Hematopoietic multipotent progenitor cell treated with erythropoietin and hydrocortisone succinate and interleukin-3 and kit ligand, for 8 days (in vitro differentiated cells): ENCODE measurements around the gene C1orf94.

Experiments used
- DNase-seq: peaks from one replicate; pipeline ENCODE4 v3.0.0-alpha.2; 2015

The C1orf94 gene, protein sequence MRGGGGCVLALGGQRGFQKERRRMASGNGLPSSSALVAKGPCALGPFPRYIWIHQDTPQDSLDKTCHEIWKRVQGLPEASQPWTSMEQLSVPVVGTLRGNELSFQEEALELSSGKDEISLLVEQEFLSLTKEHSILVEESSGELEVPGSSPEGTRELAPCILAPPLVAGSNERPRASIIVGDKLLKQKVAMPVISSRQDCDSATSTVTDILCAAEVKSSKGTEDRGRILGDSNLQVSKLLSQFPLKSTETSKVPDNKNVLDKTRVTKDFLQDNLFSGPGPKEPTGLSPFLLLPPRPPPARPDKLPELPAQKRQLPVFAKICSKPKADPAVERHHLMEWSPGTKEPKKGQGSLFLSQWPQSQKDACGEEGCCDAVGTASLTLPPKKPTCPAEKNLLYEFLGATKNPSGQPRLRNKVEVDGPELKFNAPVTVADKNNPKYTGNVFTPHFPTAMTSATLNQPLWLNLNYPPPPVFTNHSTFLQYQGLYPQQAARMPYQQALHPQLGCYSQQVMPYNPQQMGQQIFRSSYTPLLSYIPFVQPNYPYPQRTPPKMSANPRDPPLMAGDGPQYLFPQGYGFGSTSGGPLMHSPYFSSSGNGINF

DNA sequence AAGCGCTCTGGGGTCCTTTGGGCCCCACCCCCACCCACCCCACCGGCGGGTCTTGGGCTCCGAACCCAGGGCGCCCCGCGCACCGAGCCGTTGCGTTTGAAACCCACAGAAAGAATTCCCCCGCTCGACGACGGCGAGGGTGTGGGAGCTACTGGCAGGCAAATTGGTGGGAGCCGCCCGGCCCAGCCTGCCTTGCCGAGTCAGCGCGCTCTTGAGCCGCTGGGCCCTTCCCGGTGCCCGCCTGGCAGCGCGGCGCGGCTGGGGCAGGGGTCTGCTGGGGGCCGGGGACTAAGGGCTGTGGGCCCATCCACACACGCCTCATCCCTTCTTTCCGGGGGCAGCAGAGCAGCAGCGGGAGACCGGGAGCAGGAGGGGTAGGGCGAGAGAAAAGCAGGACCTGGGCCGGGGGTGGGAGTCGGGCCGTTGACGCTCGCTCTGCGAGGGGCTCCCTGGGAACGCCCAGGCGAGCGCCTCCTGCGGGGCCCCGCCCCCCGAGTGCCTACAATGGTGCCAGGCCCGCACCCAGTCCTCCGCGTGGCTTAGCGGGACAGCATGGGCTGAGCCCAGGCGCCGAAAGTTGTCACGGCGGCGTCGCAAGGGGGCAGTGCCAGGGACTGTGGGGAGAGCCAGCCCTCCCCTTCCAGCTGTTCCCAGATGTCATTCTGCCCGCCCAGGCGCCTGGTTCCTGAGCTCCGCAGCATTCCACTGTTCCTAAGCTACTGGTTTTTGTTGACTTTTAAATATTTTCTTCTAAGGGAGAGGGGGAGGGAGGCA lies at the start of gene C1orf94:
TSS of gene C1orf94 (plus strand) at position 78 of the 774 bp plus-strand sequence. CDS start 883 bp downstream, outside the sequence.
- no peak for DNase-seq

GRCh38 chr1:34127006-34128000 lies 49.4 kb upstream of the C1orf94 start:
- DNase-seq = no peak

DNA sequence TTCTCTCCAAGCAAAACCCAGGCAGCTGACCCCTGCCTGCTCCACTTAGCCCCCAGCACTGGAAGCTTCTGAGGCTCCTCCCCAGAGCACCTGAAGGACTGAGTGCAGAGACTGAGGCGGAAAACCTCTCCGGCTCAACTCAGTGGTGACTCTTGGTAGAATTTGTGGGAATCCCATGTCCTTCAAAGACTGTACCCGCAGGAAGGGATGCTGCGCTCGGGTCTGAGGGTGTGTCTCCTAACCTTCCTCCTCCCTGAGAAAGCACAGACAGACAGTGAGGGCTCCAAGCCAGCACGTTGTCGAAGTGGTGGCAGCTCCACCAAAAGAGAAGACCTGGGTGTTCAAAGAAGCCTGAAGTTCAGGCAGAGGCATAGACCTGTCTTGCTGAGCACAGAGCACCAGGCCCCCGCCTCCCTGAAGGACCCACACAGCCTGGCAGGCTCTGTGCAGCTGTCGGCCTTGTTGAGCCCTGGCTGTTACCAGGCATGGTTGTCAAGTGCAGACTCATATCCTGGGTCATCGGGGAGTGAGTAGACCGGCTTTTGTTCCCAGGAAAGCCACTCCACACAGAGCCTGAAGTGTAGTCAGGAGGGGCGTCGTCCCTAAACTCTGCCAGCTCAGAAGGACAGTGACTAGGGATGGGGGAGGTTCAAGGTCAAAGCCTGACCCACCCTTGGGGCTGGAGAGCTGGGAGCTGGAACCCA lies 48.4 kb upstream of the C1orf94 start:
- no peak for DNase-seq

DNA sequence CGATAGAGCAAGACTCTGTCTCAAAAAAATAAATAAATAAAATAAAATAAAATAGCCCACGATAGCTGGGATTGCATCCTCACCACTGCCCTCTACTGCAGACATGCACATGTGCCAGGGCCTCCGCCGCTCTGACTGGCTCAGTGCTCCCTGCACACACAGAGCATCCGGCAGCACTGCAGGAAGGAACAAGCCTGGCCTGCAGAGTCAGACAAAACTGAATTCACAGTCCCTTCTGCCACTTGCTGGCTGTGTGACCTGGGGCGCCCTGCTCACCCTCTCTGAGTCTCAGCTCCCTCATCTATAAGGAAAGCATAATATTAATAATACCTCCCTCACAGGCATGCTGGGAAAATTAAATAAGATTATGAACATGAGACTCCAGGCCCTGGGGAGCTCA lies 47.1 kb upstream of the C1orf94 start:
- no peak for DNase-seq

DNA sequence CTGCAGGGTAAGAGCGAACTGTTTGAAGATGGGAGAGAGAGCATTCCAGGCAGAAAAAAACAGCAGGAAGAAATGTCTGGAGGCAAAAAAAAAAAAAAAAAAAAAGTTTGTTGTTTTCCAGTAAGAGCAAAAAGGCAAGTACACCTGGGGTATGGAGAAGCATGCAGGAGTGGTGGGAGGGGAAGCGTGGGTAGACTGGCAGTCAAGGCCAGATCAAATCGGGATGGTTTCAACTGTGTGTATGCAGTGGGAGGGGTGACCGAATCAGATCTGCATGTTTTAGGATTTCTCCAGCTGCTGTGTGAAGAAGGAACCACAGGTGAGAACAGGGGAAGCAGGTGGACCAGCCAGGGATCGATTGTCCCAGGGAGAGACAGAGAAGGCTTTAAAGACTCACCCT lies 46.4 kb upstream of the C1orf94 start:
- no peak for DNase-seq

- no peak for DNase-seq
These were observed 45.1 kb upstream of the C1orf94 start for GRCh38 chr1:34131396-34132160.

DNA sequence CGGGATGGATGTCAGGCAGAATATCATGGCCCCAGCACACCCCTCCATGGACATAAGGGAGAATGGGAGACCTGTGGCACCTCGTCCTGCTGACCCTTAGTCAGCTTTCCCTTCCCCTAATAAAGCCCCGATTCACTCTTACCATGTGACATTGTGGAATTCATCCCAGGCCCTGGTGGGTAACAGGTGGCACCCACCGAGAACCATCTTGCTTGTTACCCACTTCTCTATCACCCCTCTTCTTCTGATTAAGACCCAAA lies 44.6 kb upstream of the C1orf94 start:
- no peak for DNase-seq

DNA sequence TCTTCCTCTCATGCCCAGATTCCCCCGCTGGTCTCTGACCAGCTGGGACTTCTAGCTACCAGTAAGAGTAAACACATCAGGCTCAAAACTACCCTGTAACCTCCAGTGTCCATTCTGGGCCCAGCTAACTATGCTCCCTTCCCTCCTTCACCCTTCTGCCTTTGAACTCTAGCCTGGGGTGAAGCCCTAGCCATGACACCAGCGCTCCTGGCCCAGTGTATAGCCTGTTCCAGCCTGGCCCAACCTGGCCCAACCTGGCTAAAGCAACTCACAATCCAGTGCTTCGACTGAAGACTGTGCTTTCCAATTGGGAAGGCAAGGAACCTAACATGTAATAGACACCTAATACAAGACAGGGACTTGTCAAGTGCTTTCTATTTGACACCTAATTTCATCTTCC lies 39.3 kb upstream of the C1orf94 start:
- no peak for DNase-seq

- DNase-seq = no peak
These were observed 36.6 kb upstream of the C1orf94 start for GRCh38 chr1:34140011-34140676.

GRCh38 chr1:34143975-34144374 lies 32.7 kb upstream of the C1orf94 start:
- no peak for DNase-seq

- DNase-seq = no peak
These were observed 31.9 kb upstream of the C1orf94 start for GRCh38 chr1:34144766-34145165.

- DNase-seq = no peak
These were observed 29.4 kb upstream of the C1orf94 start for GRCh38 chr1:34147301-34147700.

DNA sequence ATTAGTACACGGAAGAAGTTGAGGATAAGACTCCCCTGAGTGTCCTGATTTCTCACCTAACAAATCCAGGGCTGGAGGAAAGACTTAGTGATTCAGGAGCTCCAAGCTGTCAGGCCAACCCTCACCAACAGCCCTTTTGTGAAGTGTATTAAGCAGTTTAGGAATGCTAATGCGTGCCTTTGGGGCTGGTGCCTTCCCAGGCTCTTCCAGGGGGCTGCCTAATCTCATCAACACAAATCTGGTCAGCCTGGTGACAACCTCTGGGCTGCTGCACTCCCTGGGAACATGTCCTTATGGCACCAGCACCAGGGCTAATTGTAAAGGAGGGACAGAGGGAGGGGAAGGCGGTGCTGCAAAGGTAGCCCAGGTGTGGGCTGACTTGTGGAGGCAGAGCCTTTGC lies 27.2 kb upstream of the C1orf94 start:
- DNase-seq = no peak

DNA sequence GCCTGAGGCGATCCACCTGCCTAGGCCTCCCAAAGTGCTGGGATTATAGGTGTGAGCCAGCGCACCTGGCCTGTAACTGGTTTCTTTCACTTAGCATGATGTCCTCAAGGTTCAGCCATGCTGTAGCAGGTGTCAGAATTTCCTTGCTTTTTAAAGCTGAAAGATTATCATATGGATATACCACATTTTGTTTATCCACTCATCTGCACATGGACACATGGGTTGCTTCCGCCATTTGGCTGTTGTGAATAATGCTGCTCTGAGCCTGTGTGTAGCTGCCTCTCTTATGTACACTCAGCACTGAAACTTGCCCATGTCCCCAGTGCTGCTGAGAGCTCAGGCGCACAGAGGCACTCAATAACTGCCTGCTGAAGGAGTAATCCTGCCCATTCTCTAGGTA lies 23.5 kb upstream of the C1orf94 start:
- no peak for DNase-seq

- DNase-seq = no peak
These were observed 20.8 kb upstream of the C1orf94 start for GRCh38 chr1:34155860-34156259.

DNA sequence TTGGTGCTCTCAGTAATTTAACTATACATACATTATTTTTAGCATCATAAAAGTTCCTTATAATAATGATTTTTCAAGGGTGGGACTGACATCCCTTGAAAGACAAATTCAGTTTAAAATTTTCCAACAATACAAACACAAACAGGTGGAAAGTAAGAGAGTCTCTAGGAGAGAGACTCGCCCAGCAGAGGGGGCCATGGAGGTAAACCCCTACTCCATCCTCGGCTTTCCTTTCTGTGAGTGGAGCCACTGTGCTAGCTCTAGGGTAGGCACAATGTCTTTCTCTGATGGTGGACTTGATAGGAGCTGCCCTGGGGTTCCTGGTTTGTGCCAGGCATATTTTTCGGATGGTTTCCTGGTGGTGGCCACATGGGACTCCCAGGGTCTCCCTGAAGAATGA lies 20.0 kb upstream of the C1orf94 start:
- DNase-seq = no peak

DNA sequence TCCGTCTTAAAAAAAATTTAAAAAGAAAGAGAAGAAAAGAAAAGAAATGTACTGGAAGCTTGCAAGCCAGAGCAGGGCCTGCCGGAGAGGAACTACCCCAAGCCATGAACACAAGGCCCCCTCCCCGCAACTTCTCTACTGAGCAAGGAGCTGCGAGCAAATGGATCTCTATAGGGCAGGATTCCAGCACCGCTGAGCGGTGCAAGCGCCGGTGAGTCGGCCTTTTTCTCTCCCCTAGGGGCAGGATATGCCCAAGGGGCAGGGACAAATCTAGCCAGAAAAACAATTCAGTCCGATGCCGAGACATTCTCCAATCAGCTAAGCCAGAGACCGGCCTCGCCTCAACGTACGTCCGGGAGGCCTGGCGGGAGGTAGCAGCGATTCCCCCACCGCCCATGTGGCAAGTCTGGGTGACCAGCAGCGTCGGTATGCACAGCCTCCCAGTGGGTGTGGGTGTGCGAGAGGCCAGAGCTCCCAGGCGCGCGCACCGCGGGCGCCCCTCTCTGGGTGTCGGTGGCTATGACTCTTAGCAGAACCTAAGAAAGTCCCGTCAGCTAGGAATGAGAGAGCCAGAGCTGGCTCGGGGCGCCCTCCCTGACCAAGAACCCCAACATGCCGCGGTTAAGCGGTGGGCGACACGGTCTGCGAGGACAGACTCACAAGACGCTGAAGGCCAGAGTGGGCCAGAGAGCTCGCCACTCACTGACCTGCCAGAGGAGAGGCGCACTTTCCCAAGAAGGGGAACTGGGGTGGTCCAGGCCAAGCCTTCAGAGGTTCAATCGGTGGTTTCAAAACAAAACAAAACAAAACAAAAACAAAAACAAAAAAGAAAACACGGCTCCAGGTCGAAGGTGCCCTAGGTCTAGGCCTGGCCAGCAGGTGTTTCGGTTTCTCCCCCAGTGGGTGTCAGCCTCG lies 13.6 kb upstream of the C1orf94 start:
- DNase-seq = peak; percentile 48

- no peak for DNase-seq
These were observed 12.6 kb upstream of the C1orf94 start for GRCh38 chr1:34163792-34164731.
